Measurements from ENCODE around the gene PEAK3.

- TF ChIP-seq CTCF (IDR thresholded peaks at IDR 0.05) (no peak), EZH2 (IDR thresholded peaks at IDR 0.05; ENCODE audit: borderline replicate concordance, insufficient read depth, low read depth, low read length, poor library complexity, severe bottlenecking) (no peak)
These were observed 33.6 kb downstream of the PEAK3 start for GRCh38 chr19:2248136-2249009.

Data from B cell (primary cell).